ENCODE data around the gene PKD1. TPM values are rescaled to one million over a fixed set of nuclear protein-coding genes. Genes with fewer than 3 reads are reported as not detected.

PKD1 gene
- total RNA-seq, 1 experiment from 2014 or later = 58.9 TPM

DNA sequence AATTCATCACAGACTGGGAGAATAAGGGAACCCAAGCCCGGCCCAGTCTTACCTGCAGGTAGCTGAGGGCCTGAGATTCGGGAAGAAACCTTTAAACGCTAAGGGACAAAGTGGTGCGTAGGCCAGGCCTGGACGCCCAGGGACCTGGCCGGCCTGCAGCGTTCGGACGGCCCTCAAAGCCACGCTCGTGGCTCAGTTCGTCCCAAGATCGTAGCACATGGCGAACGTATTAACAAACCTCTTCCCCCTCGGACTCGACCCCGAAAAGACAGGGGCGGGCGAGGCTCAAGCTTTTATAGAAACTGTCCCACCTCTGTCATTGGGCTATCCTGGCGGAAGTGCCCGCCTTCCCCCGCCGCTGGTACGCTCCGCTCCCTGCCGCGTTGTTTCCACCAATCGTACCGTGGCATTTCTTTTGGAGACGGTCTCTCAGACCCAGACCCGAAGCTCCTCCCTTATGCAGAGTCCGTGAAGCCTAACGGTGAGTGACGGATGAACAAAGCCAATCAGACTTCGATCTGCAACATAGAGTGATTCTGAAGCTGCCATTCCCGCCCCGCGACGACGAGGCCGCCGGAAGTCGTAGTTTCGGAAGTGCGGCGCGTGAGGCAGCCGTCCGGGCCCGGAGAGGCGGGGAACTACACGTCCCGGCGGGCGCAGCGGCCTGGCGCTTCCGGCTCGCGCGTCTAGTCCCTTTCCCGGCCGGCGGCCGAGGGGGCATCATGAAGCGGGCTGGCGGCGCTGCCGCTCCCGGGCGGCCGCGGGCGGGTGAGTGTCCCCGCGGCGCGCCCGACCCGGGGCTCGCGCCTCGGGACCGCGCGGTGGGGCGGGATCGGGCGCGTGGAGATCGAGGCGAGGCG, 19.6 kb upstream of the PKD1 start, which contains the start of gene TRAF7:
Gene TRAF7, plus strand, starts transcription at position 692 of the 860 bp plus-strand sequence. CDS start 8,139 bp downstream, outside the sequence.
- peak within 1 kb of the TSS; percentile 98 for H3K9ac ChIP-seq (ENCODE audit: low read length)
- H3K4me2 ChIP-seq (ENCODE audit: low read length) = peak within 1 kb of the TSS; percentile 100
- H3K27me3 ChIP-seq (ENCODE audit: low read length) = no peaks in the 10 kb centered on the region
- peaks cover 42% of the 10 kb centered on the region for H4K20me1 ChIP-seq (ENCODE audit: low read length)
- peaks cover 19% of the 10 kb centered on the region for H3F3A ChIP-seq (ENCODE audit: low read length, unreplicated experiment)
- H3K4me3 ChIP-seq (ENCODE audit: low read length) = peak within 1 kb of the TSS; percentile 92
- peaks cover 35% of the 10 kb centered on the region for H3K4me1 ChIP-seq (ENCODE audit: insufficient read depth, low read length)
- no peaks in the 10 kb centered on the region for H3K9me3 ChIP-seq (ENCODE audit: low read length)
- peaks cover 73% of the 10 kb centered on the region for H3K79me2 ChIP-seq (ENCODE audit: low read length)
- POLR2A ChIA-PET (ENCODE audit: unreplicated experiment) = interaction anchor here (0.5 to 0.9 kb wide), 6 partner anchors 32 to 1785 kb away, joined by 3 to 11 read pairs (median 5); no protein-coding TSS in a partner anchor
- H3K36me3 ChIP-seq (ENCODE audit: low read depth, low read length) = peaks cover 21% of the 10 kb centered on the region
- DNase-seq (peak; percentile 99), ATAC-seq (peak; percentile 80)
- CTCF ChIA-PET = no interaction called here
- no peaks in the 10 kb centered on the region for H3K9me2 ChIP-seq (replicated peaks; ENCODE audit: low read length)
- TF ChIP-seq EZH2phosphoT487 (IDR thresholded peaks at IDR 0.05; ENCODE audit: borderline replicate concordance, low read length) (no peak), EZH2 (IDR thresholded peaks at IDR 0.05; ENCODE audit: low read length, unreplicated experiment) (no peak)
- TF ChIP-seq, protein P1, sequence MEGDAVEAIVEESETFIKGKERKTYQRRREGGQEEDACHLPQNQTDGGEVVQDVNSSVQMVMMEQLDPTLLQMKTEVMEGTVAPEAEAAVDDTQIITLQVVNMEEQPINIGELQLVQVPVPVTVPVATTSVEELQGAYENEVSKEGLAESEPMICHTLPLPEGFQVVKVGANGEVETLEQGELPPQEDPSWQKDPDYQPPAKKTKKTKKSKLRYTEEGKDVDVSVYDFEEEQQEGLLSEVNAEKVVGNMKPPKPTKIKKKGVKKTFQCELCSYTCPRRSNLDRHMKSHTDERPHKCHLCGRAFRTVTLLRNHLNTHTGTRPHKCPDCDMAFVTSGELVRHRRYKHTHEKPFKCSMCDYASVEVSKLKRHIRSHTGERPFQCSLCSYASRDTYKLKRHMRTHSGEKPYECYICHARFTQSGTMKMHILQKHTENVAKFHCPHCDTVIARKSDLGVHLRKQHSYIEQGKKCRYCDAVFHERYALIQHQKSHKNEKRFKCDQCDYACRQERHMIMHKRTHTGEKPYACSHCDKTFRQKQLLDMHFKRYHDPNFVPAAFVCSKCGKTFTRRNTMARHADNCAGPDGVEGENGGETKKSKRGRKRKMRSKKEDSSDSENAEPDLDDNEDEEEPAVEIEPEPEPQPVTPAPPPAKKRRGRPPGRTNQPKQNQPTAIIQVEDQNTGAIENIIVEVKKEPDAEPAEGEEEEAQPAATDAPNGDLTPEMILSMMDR (conservative IDR thresholded peaks at IDR 0.05; ENCODE audit: low read depth, low read length) = no peak
- no peak within 1 kb of the TSS for H2AFZ ChIP-seq (ENCODE audit: low read length)
- BruUV-seq (replicated peaks) = no TSS peak
- H3K27ac ChIP-seq (ENCODE audit: low read length) = peak within 1 kb of the TSS; percentile 69
- intact Hi-C loops (cut with micrococcal nuclease) = loop anchor here (2.0 kb wide), 1 partner anchor 59 kb away; the partner anchor contains the start of gene PGP

DNA sequence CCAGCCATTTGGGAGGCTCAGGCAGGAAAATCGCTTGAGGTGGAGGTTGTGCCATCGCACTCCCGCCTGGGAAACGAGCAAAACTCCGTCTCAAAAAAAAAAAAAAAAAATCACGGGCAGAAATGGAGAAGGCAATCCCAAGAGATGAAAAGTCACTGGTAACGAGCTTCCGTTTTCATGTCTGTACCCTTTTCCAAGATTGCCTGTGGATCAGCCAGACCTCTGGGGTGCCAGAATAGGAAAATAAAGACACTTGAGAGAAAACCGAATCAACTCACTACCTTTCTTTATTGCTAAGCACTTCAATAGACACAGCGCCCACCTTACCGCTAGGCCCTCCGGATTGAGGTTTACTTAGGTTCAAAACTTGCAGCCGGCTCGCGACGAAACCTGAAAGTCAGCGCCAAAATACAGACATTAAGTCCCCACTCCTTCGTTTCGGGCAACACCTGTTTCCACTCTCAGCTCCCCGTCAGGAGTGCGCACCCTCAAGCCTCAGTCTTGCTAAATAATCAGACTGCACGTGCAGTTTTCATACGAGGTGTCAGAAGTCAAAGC, 18.9 kb upstream of the PKD1 start:
- Histone ChIP-seq H3K79me2 (ENCODE audit: low read length) (peaks cover 67% of the 10 kb centered on the region), H3K27me3 (ENCODE audit: low read length) (no peaks in the 10 kb centered on the region), H3K9me2 (replicated peaks; ENCODE audit: low read length) (no peaks in the 10 kb centered on the region), H3K36me3 (ENCODE audit: low read depth, low read length) (peaks cover 21% of the 10 kb centered on the region), H3K9ac (ENCODE audit: low read length) (peak overlapping the region; percentile 98), H3K9me3 (ENCODE audit: low read length) (no peaks in the 10 kb centered on the region), H3K4me3 (ENCODE audit: low read length) (peak overlapping the region; percentile 92), H3K4me1 (ENCODE audit: insufficient read depth, low read length) (peaks cover 35% of the 10 kb centered on the region), H4K20me1 (ENCODE audit: low read length) (peaks cover 42% of the 10 kb centered on the region), H3K27ac (ENCODE audit: low read length) (peak overlapping the region; percentile 69), H3K4me2 (ENCODE audit: low read length) (peak overlapping the region; percentile 100), H2AFZ (ENCODE audit: low read length) (no peak overlapping the region), H3F3A (ENCODE audit: low read length, unreplicated experiment) (peaks cover 24% of the 10 kb centered on the region)
- BruUV-seq (replicated peaks) = TSS peak; percentile 92
- ChIA-PET POLR2A (ENCODE audit: unreplicated experiment) (interaction anchor here (0.5 kb wide), 1 partner anchor 31 kb away, joined by 3 read pairs; no protein-coding TSS in a partner anchor), CTCF (no interaction called here)
- no peak for TF ChIP-seq EZH2 (IDR thresholded peaks at IDR 0.05; ENCODE audit: low read length, unreplicated experiment)
- TF ChIP-seq EZH2phosphoT487 (IDR thresholded peaks at IDR 0.05; ENCODE audit: borderline replicate concordance, low read length) = no peak
- TF ChIP-seq, protein P1 (conservative IDR thresholded peaks at IDR 0.05; ENCODE audit: low read depth, low read length) = no peak
- ATAC-seq = no peak
- DNase-seq = no peak
- intact Hi-C loops (cut with micrococcal nuclease) = loop anchor here (2.0 kb wide), 1 partner anchor 60 kb away; the partner anchor contains the start of gene PGP
